ENCODE data around the gene USF2.

DNA sequence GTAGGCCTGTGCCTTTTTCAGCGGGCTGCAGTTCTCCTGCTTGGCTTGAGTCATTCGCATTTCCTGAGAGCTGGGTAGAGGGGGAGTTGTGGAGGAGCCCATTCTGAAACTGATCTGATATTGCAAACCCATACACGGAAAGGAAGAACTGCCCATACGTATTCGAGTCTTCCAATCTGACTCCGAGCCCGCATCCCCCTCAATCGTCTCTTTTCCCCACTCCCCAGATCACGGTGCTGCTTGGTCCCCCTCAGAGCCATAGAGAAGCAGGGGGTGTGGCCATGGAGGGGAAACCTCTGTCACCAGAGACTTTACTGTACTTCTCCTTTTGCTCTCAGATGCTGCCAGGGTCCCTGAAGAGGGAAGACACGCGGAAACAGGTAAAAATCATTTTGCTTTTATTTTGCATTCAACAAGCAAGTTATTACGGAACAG is 60.1 kb downstream of the USF2 start, which contains the start of gene CD22:
- TF ChIP-seq, protein P1, sequence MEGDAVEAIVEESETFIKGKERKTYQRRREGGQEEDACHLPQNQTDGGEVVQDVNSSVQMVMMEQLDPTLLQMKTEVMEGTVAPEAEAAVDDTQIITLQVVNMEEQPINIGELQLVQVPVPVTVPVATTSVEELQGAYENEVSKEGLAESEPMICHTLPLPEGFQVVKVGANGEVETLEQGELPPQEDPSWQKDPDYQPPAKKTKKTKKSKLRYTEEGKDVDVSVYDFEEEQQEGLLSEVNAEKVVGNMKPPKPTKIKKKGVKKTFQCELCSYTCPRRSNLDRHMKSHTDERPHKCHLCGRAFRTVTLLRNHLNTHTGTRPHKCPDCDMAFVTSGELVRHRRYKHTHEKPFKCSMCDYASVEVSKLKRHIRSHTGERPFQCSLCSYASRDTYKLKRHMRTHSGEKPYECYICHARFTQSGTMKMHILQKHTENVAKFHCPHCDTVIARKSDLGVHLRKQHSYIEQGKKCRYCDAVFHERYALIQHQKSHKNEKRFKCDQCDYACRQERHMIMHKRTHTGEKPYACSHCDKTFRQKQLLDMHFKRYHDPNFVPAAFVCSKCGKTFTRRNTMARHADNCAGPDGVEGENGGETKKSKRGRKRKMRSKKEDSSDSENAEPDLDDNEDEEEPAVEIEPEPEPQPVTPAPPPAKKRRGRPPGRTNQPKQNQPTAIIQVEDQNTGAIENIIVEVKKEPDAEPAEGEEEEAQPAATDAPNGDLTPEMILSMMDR (conservative IDR thresholded peaks at IDR 0.05) = no peak
- no peak for TF ChIP-seq ZFX (IDR thresholded peaks at IDR 0.05)
